HepG2 (cell line): ENCODE results near the gene SH3D19. TPM values are rescaled to one million over a fixed set of nuclear protein-coding genes. Genes with fewer than 3 reads are reported as not detected.
A peak's percentile ranks its signal among the peaks of the same experiment; 100 is the strongest.

Source experiments
- CHD2 ChIP-seq: IDR thresholded peaks from 2 replicates; pipeline ENCODE4 v1.6.1; 2011; ENCODE audit warnings: low read depth, low read length, improper control_type of control experiment
- CREB1 ChIP-seq, 2 experiments: fragments of 450-650 bp in 1 of 2; IDR thresholded peaks; 2 replicates each; pipeline ENCODE4 v1.6.1; 2016 to 2017; ENCODE audit warnings: control low read depth in 1 of 2, mild to moderate bottlenecking in 1 of 2, missing compliant biosample characterization in 1 of 2, missing genetic modification characterization in 1 of 2
- FOXP4 ChIP-seq: sonication (generic); formaldehyde crosslinking; IDR thresholded peaks from 2 replicates; pipeline ENCODE4 v1.4.0; 2020; ENCODE audit warnings: missing genetic modification reagents
- HMG20B ChIP-seq: conservative IDR thresholded peaks from 2 replicates; pipeline ENCODE4 v1.6.1; 2016; ENCODE audit warnings: missing genetic modification reagents, missing compliant biosample characterization
- ISL2 ChIP-seq: sonication (generic); formaldehyde crosslinking; IDR thresholded peaks from 2 replicates; pipeline ENCODE4 v1.5.0; 2020; ENCODE audit warnings: missing genetic modification reagents
- MTF1 ChIP-seq: sonication (generic); formaldehyde crosslinking; IDR thresholded peaks from 2 replicates; pipeline ENCODE4 v1.5.0; 2020; ENCODE audit warnings: missing genetic modification reagents
- PPARG ChIP-seq: conservative IDR thresholded peaks from 2 replicates; pipeline ENCODE4 v1.6.1; 2016; ENCODE audit warnings: missing biosample characterization, missing genetic modification reagents
- RAD21 ChIP-seq: fragments of 450-650 bp; formaldehyde crosslinking; IDR thresholded peaks from 2 replicates; pipeline ENCODE4 v1.5.0; 2020; ENCODE audit warnings: mild to moderate bottlenecking
- SOX6 ChIP-seq, 2 experiments: fragments of 450-650 bp in 1 of 2; sonication (generic) in 1 of 2; formaldehyde crosslinking in 1 of 2; IDR thresholded peaks; 2 replicates each; pipeline versions ENCODE4 v1.4.0 to v1.6.1; 2017 to 2020; ENCODE audit warnings: antibody characterized with exemption in 1 of 2, mild to moderate bottlenecking in 1 of 2, missing genetic modification reagents in 1 of 2
- YEATS2 ChIP-seq: sonication (generic); formaldehyde crosslinking; IDR thresholded peaks from 2 replicates; pipeline ENCODE4 v1.4.0; 2020; ENCODE audit warnings: missing genetic modification reagents, borderline replicate concordance
- ZBED4 ChIP-seq: sonication (generic); formaldehyde crosslinking; IDR thresholded peaks from 2 replicates; pipeline ENCODE4 v1.4.0; 2020; ENCODE audit warnings: missing genetic modification reagents, borderline replicate concordance
- ZNF264 ChIP-seq: sonication (generic); formaldehyde crosslinking; IDR thresholded peaks from 2 replicates; pipeline ENCODE4 v1.4.0; 2020; ENCODE audit warnings: missing genetic modification reagents
- ZNF513 ChIP-seq: sonication (generic); formaldehyde crosslinking; conservative IDR thresholded peaks from 2 replicates; pipeline ENCODE4 v1.5.0; 2020; ENCODE audit warnings: missing genetic modification reagents
- ZNF556 ChIP-seq: sonication (generic); formaldehyde crosslinking; IDR thresholded peaks from 2 replicates; pipeline ENCODE4 v1.4.0; 2020; ENCODE audit warnings: mild to moderate bottlenecking, missing genetic modification reagents, borderline replicate concordance
- ZNF580 ChIP-seq: IDR thresholded peaks from 2 replicates; pipeline ENCODE4 v1.6.1; 2016; ENCODE audit warnings: low read depth, borderline replicate concordance
- ZNF777 ChIP-seq: sonication (generic); formaldehyde crosslinking; IDR thresholded peaks from 2 replicates; pipeline ENCODE4 v1.4.0; 2020; ENCODE audit warnings: missing genetic modification reagents
- ZNF781 ChIP-seq: sonication (generic); formaldehyde crosslinking; IDR thresholded peaks from 2 replicates; pipeline ENCODE4 v1.5.1; 2020; ENCODE audit warnings: borderline replicate concordance, mild to moderate bottlenecking, missing genetic modification reagents; ENCODE audit errors: not compliant biosample characterization
- polyA plus RNA-seq, 8 experiments: library from polyadenylated mRNA; depleted of rRNA in 3 of 8; stranded (reverse) in 7 of 8; unstranded in 1 of 8; fragments of >200 nt; fragmentation: Illumina TruSeq in 4 of 8; extraction: Trizol in 4 of 8; gene quantifications; 2 replicates each; pipeline versions ENCODE4 v1.2.1 to v1.2.3, GENCODE V29; 2011 to 2016; ENCODE audit warnings: low read depth in 4 of 8, missing spikeins in 1 of 8, mixed read lengths in 1 of 8; ENCODE audit not compliant: insufficient read depth in 1 of 8
- total RNA-seq, 5 experiments: library from RNA; depleted of rRNA; stranded (reverse); fragments of >200 nt; fragmentation: Illumina TruSeq; extraction: Trizol; gene quantifications; 2 replicates each; pipeline ENCODE4 v1.2.3, GENCODE V29; 2016; ENCODE audit warnings: low read depth in 1 of 5
- TF ChIP-seq, protein P1 (sequence below): IDR thresholded peaks from 2 replicates; pipeline ENCODE4 v1.6.1; 2016; ENCODE audit warnings: mild to moderate bottlenecking, missing biosample characterization, missing genetic modification reagents
- TF ChIP-seq, protein P2 (sequence below): sonication (generic); formaldehyde crosslinking; IDR thresholded peaks from 2 replicates; pipeline ENCODE4 v1.8.1; 2023; ENCODE audit warnings: mild to moderate bottlenecking, inconsistent platforms, moderate library complexity, missing genetic modification reagents, borderline replicate concordance

Gene SH3D19
- total and polyA plus RNA-seq, 2 of the 13 experiments (the other 11 are each of a cell fraction or from before 2014, with no cell fraction given): 31.2 to 38.0 TPM

DNA sequence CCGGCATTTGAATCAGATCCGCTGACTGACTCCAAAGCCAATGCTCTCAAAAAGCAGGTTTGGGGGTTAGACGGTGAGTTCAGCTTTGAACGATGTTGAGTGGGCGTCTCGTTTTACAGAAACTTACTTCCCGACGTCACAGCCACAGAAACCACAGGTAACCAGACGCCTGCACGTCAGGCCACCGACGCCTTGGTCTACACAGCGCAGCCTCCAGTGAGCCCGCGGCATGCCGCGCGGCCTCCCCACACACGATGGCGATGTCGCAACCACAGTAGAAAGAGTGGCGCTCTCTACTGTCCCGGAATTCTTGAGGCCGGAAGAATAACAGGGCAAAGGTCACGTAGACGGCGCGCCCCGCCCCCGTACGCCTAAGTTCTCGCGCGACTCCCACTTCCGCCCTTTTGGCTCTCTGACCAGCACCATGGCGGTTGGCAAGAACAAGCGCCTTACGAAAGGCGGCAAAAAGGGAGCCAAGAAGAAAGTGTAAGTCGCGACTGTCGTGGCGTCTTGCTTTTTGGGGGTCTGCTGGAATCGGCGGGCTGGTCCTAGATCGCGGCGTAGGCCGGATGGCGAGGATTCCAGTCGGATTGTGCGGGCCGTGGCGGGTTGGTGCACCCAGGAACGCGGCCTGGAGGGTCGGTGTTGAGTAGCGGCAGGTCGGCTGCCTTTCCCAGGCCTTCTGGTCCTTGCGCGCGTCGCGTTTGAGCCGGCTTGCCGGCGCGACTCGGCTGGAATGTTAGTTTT, 226.0 kb downstream of the SH3D19 start, which contains the start of gene RPS3A (continued):
- TF ChIP-seq ZBED4: peak; percentile 52; the same call in 1 of the 2 replicates
- TF ChIP-seq RAD21 (CRISPR knock-in tag): peak; percentile 55
- TF ChIP-seq, protein P1, sequence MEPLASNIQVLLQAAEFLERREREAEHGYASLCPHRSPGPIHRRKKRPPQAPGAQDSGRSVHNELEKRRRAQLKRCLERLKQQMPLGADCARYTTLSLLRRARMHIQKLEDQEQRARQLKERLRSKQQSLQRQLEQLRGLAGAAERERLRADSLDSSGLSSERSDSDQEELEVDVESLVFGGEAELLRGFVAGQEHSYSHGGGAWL (CRISPR knock-in tag): peak; percentile 80
- no peak for TF ChIP-seq ZNF513 (CRISPR knock-in tag)
- TF ChIP-seq ISL2 (CRISPR knock-in tag): peak; percentile 85
- peak; percentile 69; the same call in 1 of the 2 replicates for TF ChIP-seq ZNF264 (CRISPR knock-in tag)
- 0 out of 2 replicates have a peak, but pooled peaks have one; percentile 73 for TF ChIP-seq MTF1 (CRISPR knock-in tag)
- TF ChIP-seq PPARG (CRISPR knock-in tag): peak; percentile 94
- TF ChIP-seq ZNF556: peak; percentile 96
- TF ChIP-seq ZNF580: peak; percentile 93
- TF ChIP-seq FOXP4 (CRISPR knock-in tag): peak; percentile 69
- peak; percentile 34; the same call in 1 of the 2 replicates for TF ChIP-seq HMG20B (CRISPR knock-in tag)
- TF ChIP-seq ZNF781: peak; percentile 98
- peak; percentile 100 for TF ChIP-seq YEATS2
- TF ChIP-seq CREB1 (IDR thresholded peaks at IDR 0.05): peak; percentile 86
- TF ChIP-seq CREB1 (CRISPR knock-in tag; IDR thresholded peaks at IDR 0.05): peak; percentile 91
- peak; percentile 93 for TF ChIP-seq CHD2
- TF ChIP-seq, protein P2, sequence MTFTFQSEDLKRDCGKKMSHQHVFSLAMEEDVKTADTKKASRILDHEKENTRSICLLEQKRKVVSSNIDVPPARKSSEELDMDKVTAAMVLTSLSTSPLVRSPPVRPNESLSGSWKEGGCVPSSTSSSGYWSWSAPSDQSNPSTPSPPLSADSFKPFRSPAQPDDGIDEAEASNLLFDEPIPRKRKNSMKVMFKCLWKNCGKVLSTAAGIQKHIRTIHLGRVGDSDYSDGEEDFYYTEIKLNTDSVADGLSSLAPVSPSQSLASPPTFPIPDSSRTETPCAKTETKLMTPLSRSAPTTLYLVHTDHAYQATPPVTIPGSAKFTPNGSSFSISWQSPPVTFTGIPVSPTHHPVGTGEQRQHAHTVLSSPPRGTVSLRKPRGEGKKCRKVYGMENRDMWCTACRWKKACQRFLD (CRISPR knock-in tag): peak; percentile 97
- peak; percentile 84 for TF ChIP-seq ZNF777 (CRISPR knock-in tag)
- TF ChIP-seq SOX6 (IDR thresholded peaks at IDR 0.05): no peak
- peak; percentile 89 for TF ChIP-seq SOX6 (CRISPR knock-in tag; IDR thresholded peaks at IDR 0.05)
